Calu3 (cell line): Measurements from ENCODE around the gene TTC6. TPM values are rescaled to one million over a fixed set of nuclear protein-coding genes. Genes with fewer than 3 reads are reported as not detected.

Source experiments
- BruUV-seq: library from RNA; stranded (reverse); fragments of 400-500 nt; replicated peaks from 2 replicates; lab custom pipeline; 2021; lab: Mats Ljungman, UMichigan
- CTCF ChIA-PET: fragments of 300-600 bp; sonication (Branson Sonifier 250); formaldehyde crosslinking; loops from one replicate; lab custom pipeline; 2022; ENCODE audit warnings: antibody characterized with exemption; lab: Charles Lee
- DNase-seq: peaks from one replicate; pipeline ENCODE4 v3.0.0; 2022
- H3K27ac Mint-ChIP-seq: one replicate; pipeline ENCODE4 v1.8.0; 2022; ENCODE audit warnings: mixed read lengths; ENCODE audit not compliant: unreplicated experiment
- H3K27me3 Mint-ChIP-seq: one replicate; pipeline ENCODE4 v1.8.0; 2022; ENCODE audit warnings: mixed read lengths; ENCODE audit not compliant: unreplicated experiment
- H3K36me3 Mint-ChIP-seq: one replicate; pipeline ENCODE4 v1.8.0; 2022; ENCODE audit warnings: mild to moderate bottlenecking, moderate library complexity, mixed read lengths; ENCODE audit not compliant: insufficient read depth, unreplicated experiment
- H3K4me1 Mint-ChIP-seq: one replicate; pipeline ENCODE4 v1.8.0; 2022; ENCODE audit warnings: mild to moderate bottlenecking, low read depth, mixed read lengths; ENCODE audit not compliant: unreplicated experiment
- H3K4me3 Mint-ChIP-seq: one replicate; pipeline ENCODE4 v1.8.0; 2022; ENCODE audit warnings: mild to moderate bottlenecking, low read depth, moderate library complexity, mixed read lengths; ENCODE audit not compliant: unreplicated experiment
- H3K9me3 Mint-ChIP-seq: one replicate; pipeline ENCODE4 v1.8.0; 2022; ENCODE audit warnings: low read depth, mixed read lengths; ENCODE audit not compliant: unreplicated experiment
- intact Hi-C: fragments of 100-400 bp; cut with micrococcal nuclease; formaldehyde crosslinking; loops from one replicate; pipeline ENCODE4 v1.10.0; 2022; ENCODE audit not compliant: unreplicated experiment
- total RNA-seq: library from RNA; stranded (reverse); gene quantifications from 2 replicates; pipeline ENCODE4 v1.2.3, GENCODE V29; 2022
- TF ChIP-seq, protein P1 (sequence below): fragments of 200-600 bp; IDR thresholded peaks from one replicate; pipeline ENCODE4 v1.8.0; 2022; ENCODE audit warnings: antibody characterized with exemption; ENCODE audit not compliant: unreplicated experiment

Gene TTC6
- total RNA-seq, 1 experiment from 2014 or later: 13.8 TPM

DNA sequence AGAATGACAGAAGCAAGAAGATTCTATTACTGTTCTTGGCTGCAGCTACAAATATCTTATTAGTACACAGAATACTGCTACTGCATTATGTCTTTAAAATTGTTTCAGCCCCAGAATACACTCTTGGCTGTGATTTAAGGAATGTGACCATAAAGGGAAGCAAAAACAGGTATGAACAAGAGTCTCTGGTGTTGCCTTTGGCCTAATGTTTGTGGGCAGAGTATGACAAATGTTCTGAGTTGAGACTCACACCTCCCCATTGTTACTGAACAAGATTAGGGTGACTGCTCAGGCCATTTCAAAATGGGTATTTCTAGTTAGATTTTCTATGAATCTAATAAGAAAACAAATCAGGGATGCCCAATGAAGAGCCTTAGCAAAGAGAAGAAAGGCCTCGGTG lies 28.5 kb downstream of the TTC6 start:
- no peak overlapping the region for H3K27ac Mint-ChIP-seq
- intact Hi-C loops: no loop called here
- H3K27me3 Mint-ChIP-seq: no peaks in the 10 kb centered on the region
- H3K36me3 Mint-ChIP-seq: no peaks in the 10 kb centered on the region
- CTCF ChIA-PET: no interaction called here
- H3K4me3 Mint-ChIP-seq: no peak overlapping the region
- TF ChIP-seq, protein P1, sequence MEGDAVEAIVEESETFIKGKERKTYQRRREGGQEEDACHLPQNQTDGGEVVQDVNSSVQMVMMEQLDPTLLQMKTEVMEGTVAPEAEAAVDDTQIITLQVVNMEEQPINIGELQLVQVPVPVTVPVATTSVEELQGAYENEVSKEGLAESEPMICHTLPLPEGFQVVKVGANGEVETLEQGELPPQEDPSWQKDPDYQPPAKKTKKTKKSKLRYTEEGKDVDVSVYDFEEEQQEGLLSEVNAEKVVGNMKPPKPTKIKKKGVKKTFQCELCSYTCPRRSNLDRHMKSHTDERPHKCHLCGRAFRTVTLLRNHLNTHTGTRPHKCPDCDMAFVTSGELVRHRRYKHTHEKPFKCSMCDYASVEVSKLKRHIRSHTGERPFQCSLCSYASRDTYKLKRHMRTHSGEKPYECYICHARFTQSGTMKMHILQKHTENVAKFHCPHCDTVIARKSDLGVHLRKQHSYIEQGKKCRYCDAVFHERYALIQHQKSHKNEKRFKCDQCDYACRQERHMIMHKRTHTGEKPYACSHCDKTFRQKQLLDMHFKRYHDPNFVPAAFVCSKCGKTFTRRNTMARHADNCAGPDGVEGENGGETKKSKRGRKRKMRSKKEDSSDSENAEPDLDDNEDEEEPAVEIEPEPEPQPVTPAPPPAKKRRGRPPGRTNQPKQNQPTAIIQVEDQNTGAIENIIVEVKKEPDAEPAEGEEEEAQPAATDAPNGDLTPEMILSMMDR: no peak
- peaks cover 1% of the 10 kb centered on the region for H3K9me3 Mint-ChIP-seq
- no TSS peak for BruUV-seq
- DNase-seq: no peak
- H3K4me1 Mint-ChIP-seq: peaks cover 2% of the 10 kb centered on the region

DNA sequence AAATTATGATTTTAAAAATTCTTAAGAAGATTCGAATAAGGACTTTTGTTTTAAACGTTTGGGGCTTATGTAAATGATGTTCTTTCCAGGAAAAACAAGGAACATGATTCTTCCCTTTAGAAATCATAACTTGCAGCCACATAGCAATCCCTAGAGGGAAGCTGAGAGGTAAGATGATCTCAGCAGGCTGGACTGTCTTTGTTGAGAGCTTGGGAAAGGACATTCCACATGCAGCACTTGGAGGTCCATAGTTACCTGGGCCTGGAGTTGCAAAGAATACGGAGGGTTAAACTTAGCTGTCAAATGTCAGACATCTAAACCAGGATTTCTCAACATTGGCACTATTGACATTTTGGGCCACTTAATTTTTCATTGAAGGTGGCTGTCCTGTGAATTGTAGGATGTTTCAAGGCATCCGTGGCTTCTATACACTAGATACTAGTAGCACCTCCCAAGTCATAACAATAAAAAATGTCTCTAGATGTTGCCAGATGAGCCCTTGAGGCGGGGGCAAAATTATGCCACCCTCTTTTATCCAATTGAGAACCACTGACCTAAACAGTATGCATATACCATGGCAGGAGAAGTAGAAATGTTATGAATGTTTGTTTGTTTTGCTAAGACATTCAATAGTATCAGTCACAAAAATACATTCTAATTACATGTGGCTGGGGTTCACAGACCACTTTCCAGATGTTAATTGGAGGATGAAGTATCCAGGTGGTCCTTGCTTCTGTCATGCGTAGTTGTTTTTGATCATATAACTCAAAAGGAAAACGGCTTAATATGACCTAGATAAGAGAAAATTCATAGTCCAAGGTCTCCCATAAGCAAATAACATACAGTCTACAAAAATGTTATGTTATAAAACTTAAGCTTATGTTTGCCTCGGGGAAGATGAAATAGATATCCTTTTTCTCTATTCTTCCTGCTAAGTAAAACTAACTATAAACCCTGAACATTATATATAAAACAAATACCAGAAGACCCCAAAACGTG lies 30.5 kb downstream of the TTC6 start:
- intact Hi-C loops: no loop called here

DNA sequence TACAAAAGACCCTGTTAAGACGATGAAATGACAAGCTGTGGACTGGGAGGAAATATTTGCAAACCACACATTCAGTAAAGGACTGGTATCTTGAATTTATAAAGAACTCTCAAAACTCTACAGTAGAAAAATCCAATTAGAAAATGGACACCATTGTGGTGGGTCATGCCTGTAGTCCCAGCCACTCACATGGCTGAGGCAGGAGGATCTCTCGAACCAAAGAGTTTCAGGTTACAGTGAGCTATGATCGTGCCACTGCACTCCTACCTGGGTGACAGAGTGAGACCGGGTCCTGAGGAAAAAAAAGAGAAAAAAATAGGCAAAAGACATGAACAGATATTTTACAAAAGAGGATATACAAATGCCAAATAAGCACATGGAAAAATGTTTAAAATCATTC lies 41.9 kb downstream of the TTC6 start:
- DNase-seq: no peak
- Mint-ChIP-seq H3K36me3 (no peaks in the 10 kb centered on the region), H3K9me3 (no peaks in the 10 kb centered on the region), H3K4me1 (no peaks in the 10 kb centered on the region), H3K27ac (no peak overlapping the region), H3K4me3 (no peak overlapping the region), H3K27me3 (no peaks in the 10 kb centered on the region)
- TF ChIP-seq, protein P1: no peak
- intact Hi-C loops: no loop called here
- CTCF ChIA-PET: no interaction called here
- no TSS peak for BruUV-seq

More for the DNA sequence above, 30.5 kb downstream of the TTC6 start:
- Mint-ChIP-seq H3K27ac (no peak overlapping the region), H3K4me3 (no peak overlapping the region), H3K27me3 (no peaks in the 10 kb centered on the region), H3K4me1 (no peaks in the 10 kb centered on the region), H3K9me3 (peaks cover 11% of the 10 kb centered on the region), H3K36me3 (no peaks in the 10 kb centered on the region)
- CTCF ChIA-PET: no interaction called here
- no peak for DNase-seq
- TF ChIP-seq, protein P1: no peak
- BruUV-seq: no TSS peak

DNA sequence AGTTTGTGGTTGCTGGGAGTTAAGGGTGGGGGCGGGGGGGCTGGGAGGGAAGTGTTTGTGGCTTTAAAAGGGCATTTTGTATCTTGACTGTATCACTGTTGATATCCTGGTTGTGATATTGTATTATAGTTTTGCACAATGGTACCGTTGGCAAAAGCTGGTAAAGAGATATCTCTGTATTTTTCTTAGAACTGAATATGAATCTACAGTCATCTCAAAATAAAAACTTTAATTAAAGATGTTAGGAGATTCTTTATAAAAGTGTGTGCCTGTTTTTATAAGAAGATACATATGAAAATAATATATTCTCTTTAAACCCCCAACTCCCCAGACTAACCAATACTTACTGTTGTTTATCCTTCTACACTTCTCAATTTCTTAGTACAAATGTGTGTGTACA lies 43.2 kb downstream of the TTC6 start:
- intact Hi-C loops: no loop called here
- TF ChIP-seq, protein P1: no peak
- no peak overlapping the region for H3K27ac Mint-ChIP-seq
- DNase-seq: no peak
- no peaks in the 10 kb centered on the region for H3K4me1 Mint-ChIP-seq
- no peaks in the 10 kb centered on the region for H3K27me3 Mint-ChIP-seq
- BruUV-seq: no TSS peak
- CTCF ChIA-PET: no interaction called here
- H3K9me3 Mint-ChIP-seq: no peaks in the 10 kb centered on the region
- H3K4me3 Mint-ChIP-seq: no peak overlapping the region
- no peaks in the 10 kb centered on the region for H3K36me3 Mint-ChIP-seq
